HG03045 (cell line): Measurements from ENCODE around the gene MMP2.

Experiments used
- ATAC-seq: cut with Tn5 transposase; IDR thresholded peaks from one replicate; pipeline ENCODE4 v1.9.1; 2021; ENCODE audit warnings: mild to moderate bottlenecking, moderate library complexity; ENCODE audit not compliant: unreplicated experiment

The MMP2 gene

GRCh38 chr16:55510185-55510805 is 31.3 kb downstream of the MMP2 start:
- ATAC-seq, result no peak

- no peak for ATAC-seq
Observed at GRCh38 chr16:55512941-55513340, 33.9 kb downstream of the MMP2 start.

- no peak for ATAC-seq
Observed at GRCh38 chr16:55513616-55514015, 34.6 kb downstream of the MMP2 start.

- ATAC-seq, result no peak
Observed at GRCh38 chr16:55515111-55515510, 36.1 kb downstream of the MMP2 start.

GRCh38 chr16:55521792-55522191 is 42.8 kb downstream of the MMP2 start:
- ATAC-seq, result no peak

- no peak for ATAC-seq
Observed at GRCh38 chr16:55526441-55526840, 47.4 kb downstream of the MMP2 start.

GRCh38 chr16:55527885-55528284 is 48.9 kb downstream of the MMP2 start:
- no peak for ATAC-seq

- no peak for ATAC-seq
Observed at GRCh38 chr16:55529018-55529417, 50.0 kb downstream of the MMP2 start.

GRCh38 chr16:55530316-55530856 is 51.4 kb downstream of the MMP2 start:
- ATAC-seq, result no peak

GRCh38 chr16:55532227-55532626 is 53.2 kb downstream of the MMP2 start:
- ATAC-seq, result no peak

GRCh38 chr16:55534756-55535155 is 55.8 kb downstream of the MMP2 start:
- no peak for ATAC-seq

- no peak for ATAC-seq
Observed at GRCh38 chr16:55539049-55539448, 60.1 kb downstream of the MMP2 start.

GRCh38 chr16:55539488-55539887 is 60.5 kb downstream of the MMP2 start:
- no peak for ATAC-seq

GRCh38 chr16:55540221-55540620 is 61.2 kb downstream of the MMP2 start:
- ATAC-seq, result no peak

- ATAC-seq, result no peak
Observed at GRCh38 chr16:55542459-55543082, 63.6 kb downstream of the MMP2 start.

GRCh38 chr16:55543472-55543871 is 64.5 kb downstream of the MMP2 start:
- ATAC-seq, result no peak

- no peak for ATAC-seq
Observed at GRCh38 chr16:55552621-55553020, 73.6 kb downstream of the MMP2 start.

GRCh38 chr16:55555436-55555835 is 76.4 kb downstream of the MMP2 start:
- ATAC-seq, result no peak
